AG09319 (cell line): ENCODE measurements around the gene LRRC3.
"Not testable (repeated sequence)": the region's sequence is repeated elsewhere in the genome, so short reads cannot be mapped to it uniquely, and the experiment has no call there.

Source experiments
- DNase-seq: peaks from one replicate; pipeline ENCODE4 v3.0.0-alpha.2; 2010; ENCODE audit warnings: low read depth; ENCODE audit errors: extremely low read depth
- TF ChIP-seq, protein P1 (sequence below): IDR thresholded peaks from 2 replicates; pipeline ENCODE4 v1.5.1; 2011; ENCODE audit warnings: low read depth, mild to moderate bottlenecking, inconsistent platforms, low read length, moderate library complexity

Gene LRRC3

DNA sequence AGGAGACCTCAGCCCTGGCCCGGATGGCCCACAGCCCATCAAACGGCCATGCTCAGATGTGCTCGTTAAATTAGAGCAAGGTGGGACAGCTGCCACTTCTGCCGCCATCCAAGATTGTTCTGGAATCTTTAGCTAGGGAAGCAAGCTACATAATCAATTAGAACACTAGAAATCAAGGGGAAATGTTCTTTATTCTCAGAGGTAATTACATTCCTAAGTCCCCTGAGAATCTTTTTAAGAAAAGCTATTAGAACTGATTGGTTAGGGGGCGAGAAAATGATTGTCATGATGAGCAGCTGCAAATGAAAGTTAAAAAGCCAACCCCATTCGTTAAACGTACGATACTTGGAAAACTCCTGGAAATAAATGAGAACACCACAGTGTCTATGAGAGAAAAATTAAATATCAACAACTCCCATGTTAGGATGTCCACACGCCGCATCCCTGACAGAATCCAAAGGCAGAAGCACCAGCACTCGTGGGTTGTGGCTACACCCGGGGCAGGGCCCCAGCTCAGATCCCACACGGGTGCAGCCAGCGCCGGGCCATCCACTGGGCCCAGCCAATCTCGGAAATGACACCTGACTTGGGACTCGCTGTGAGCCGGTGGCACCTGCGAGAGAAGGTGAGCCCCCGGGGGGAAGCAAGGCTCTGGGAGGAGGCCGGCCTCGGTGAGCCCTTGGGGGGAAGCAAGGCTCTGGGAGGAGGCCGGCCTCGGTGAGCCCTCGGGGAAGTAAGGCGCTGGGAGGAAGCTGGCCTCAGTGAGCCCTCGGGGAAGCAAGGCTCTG is 47.1 kb downstream of the LRRC3 start:
- no peak for DNase-seq
- TF ChIP-seq, protein P1, sequence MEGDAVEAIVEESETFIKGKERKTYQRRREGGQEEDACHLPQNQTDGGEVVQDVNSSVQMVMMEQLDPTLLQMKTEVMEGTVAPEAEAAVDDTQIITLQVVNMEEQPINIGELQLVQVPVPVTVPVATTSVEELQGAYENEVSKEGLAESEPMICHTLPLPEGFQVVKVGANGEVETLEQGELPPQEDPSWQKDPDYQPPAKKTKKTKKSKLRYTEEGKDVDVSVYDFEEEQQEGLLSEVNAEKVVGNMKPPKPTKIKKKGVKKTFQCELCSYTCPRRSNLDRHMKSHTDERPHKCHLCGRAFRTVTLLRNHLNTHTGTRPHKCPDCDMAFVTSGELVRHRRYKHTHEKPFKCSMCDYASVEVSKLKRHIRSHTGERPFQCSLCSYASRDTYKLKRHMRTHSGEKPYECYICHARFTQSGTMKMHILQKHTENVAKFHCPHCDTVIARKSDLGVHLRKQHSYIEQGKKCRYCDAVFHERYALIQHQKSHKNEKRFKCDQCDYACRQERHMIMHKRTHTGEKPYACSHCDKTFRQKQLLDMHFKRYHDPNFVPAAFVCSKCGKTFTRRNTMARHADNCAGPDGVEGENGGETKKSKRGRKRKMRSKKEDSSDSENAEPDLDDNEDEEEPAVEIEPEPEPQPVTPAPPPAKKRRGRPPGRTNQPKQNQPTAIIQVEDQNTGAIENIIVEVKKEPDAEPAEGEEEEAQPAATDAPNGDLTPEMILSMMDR: no peak

DNA sequence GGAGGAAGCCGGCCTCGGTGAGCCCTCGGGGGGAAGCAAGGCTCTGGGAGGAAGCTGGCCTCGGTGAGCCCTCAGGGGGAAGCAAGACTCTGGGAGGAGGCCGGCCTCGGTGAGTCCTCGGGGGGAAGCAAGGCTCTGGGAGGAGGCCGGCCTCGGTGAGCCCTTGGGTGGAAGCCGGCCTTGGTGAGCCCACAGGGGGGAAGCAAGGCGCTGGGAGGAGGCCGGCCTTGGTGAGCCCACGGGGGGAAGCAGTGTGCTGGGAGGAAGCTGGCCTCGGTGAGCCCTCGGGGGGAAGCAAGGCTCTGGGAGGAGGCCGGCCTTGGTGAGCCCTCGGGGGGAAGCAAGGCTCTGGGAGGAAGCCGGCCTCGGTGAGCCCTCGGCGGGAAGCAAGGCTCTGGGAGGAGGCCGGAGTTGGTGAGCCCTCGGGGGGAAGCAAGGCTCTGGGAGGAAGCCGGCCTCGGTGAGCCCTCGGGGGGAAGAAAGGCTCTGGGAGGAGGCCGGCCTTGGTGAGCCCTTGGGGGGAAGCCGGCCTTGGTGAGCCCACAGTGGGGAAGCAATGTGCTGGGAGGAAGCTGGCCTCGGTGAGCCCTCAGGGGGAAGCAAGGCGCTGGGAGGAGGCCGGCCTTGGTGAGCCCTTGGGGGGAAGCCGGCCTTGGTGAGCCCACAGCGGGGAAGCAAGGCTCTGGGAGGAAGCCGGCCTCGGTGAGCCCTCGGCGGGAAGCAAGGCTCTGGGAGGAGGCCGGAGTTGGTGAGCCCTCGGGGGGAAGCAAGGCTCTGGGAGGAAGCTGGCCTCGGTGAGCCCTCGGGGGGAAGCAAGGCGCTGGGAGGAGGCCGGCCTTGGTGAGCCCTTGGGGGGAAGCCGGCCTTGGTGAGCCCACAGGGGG is 47.9 kb downstream of the LRRC3 start:
- DNase-seq: not testable (repeated sequence)

DNA sequence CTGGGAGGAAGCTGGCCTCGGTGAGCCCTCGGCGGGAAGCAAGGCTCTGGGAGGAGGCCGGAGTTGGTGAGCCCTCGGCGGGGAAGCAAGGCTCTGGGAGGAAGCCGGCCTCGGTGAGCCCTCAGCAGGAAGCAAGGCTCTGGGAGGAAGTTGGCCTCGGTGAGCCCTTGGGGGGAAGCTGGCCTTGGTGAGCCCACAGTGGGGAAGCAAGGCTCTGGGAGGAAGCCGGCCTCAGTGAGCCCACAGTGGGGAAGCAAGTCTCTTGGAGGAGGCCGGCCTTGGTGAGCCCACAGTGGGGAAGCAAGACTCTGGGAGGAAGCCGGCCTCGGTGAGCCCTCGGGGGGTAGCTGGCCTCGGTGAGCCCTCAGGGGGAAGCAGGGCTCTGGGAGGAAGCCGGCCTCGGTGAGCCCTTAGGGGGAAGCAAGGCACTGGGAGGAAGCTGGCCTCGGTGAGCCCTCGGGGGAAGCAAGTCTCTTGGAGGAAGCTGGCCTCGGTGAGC is 48.6 kb downstream of the LRRC3 start:
- no peak for DNase-seq
- TF ChIP-seq, protein P1: no peak

DNA sequence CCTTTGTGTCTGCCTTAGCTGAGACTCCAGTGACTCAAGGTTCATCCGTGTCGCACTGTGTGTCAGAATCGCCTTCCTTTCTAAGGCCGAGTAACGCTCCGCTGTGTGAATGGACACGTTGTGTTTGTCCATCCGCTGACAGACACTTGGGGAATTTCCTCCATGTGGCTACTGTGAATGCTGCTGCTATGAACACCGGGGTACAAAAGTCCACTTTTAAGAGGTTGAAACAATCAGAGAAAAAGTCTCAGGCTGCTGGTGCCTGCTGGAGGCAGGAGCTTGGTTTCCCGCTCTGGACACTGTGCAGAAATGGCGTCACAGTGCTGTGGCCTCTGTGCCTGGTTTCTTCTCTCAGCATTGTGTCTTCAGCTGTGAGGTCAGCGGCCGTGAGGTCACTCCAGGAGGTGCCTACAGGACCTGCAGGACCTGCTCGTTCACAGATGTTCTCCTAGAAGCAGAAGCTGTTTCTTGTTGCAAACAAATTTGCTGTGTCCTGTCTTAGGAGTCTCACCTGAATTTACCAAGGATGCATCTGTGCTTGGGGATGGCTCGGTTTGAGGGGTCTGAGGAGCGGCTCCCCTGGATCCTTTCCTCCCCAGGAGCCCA is 50.5 kb downstream of the LRRC3 start:
- TF ChIP-seq, protein P1: no peak
- no peak for DNase-seq

DNA sequence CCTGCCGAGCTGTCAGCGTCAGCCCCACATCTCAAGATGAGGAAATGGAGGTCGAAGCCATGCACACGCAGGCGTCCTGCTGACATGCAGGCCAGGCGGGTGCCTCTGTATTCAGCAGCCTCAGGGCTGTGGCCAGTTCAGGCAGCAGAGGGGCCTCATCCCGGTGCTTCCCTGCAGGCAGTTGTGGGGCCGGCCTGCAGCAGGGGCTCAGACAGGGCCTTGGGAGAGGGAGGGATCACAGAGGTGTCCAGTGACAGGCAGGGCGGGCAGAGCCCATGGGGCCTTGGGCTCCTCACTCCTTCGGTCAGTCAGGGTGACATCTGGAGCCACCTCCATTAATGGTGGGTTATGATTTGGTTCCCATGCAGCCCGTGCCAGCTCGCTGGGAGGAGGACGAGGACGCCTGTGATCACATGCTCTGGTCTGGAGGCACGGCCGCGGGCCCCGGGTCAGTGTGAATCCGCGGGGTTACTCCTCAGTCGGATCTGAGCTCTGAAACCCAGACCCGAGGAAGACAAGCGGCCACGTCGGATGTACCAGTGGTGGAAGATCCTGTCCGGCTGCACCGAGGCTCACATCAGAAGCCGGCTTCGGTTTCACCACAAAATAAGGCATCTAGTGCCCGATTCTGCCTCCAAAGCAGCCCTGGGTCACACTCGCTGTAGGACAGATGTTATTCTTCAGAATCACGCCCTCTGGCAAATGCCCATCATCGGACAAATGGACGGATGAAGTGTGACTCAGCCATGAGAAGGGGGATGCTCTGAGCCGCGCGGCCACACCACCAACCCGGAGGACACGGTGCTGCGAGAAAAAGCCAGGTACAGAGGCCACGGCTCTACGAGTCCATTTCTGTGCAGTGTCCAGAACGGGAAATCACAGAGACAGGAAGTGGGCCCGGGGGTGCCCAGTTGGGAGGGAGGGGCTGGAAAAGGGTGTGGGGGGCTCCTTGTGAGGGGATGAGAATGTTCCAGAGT is 51.3 kb downstream of the LRRC3 start:
- DNase-seq: no peak
- TF ChIP-seq, protein P1: no peak

DNA sequence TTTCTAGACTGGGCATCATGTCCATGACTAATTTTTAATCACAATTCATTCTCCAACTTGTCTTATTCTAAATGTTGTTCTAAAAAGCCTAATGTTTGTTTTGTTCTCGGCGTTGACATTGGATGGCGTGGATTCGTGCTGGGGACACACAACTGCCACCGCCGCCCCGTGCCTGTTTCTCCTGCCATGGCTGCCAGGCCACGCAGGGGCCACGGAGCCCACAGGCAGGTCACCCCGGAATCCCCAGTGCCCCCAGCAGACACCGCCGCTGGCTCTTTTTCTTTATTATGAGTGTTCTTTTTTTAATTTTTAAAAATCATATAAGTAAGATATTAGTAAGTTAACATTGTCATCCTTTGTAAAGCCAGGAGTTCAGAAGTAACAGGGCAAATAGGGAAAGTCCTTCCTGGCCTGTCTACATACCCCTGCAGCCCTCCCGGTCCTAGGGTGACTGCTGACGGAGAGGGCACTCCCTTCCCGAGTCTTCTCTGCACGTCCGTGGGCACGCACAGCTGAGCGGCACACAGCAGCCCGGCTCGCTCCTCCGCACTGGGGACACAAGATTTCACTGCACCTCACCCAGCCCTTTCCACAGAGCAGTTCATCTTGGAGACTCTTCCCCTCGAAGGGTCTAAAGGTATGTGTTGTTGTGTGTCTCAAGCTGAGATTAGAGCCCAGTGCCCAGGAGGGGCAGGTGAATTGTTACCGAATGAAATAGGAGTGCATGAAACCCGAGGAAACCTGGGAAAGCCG is 52.5 kb downstream of the LRRC3 start:
- DNase-seq: no peak
- TF ChIP-seq, protein P1: no peak
